ENCODE measurements around the gene MEGF9. TPM values are rescaled to one million over a fixed set of nuclear protein-coding genes. Genes with fewer than 3 reads are reported as not detected.
"Not testable (repeated sequence)": the region's sequence is repeated elsewhere in the genome, so short reads cannot be mapped to it uniquely, and the experiment has no call there.

Gene MEGF9
- total RNA-seq, 1 donor from 2014 or later = 8.2 TPM

GRCh38 chr9:120640380-120640779, 73.9 kb downstream of the MEGF9 start:
- intact Hi-C loops (cut with DNase I) = no loop called here

GRCh38 chr9:120637919-120638318, 76.4 kb downstream of the MEGF9 start:
- DNase-seq (ENCODE audit: low spot score) = no peak
- intact Hi-C loops (cut with DNase I) = no loop called here

More at GRCh38 chr9:120640380-120640779, 73.9 kb downstream of the MEGF9 start:
- DNase-seq (ENCODE audit: low spot score) = no peak

GRCh38 chr9:120636194-120636957, 77.9 kb downstream of the MEGF9 start:
- DNase-seq (ENCODE audit: low spot score) = no peak
- intact Hi-C loops (cut with DNase I) = no loop called here

GRCh38 chr9:120635011-120635410, 79.3 kb downstream of the MEGF9 start:
- intact Hi-C loops (cut with DNase I) = no loop called here
- DNase-seq (ENCODE audit: low spot score) = no peak

GRCh38 chr9:120630333-120630732, 83.9 kb downstream of the MEGF9 start:
- intact Hi-C loops (cut with DNase I) = no loop called here
- no peak for DNase-seq (ENCODE audit: low spot score)

GRCh38 chr9:120628925-120629497, 85.3 kb downstream of the MEGF9 start:
- intact Hi-C loops (cut with DNase I); DNase-seq (ENCODE audit: low spot score): not testable (repeated sequence)

- intact Hi-C loops (cut with DNase I) = no loop called here
- no peak for DNase-seq (ENCODE audit: low spot score)
Measured at GRCh38 chr9:120628207-120628924, 85.9 kb downstream of the MEGF9 start.

GRCh38 chr9:120627073-120627472, 87.2 kb downstream of the MEGF9 start:
- intact Hi-C loops (cut with DNase I) = no loop called here
- no peak for DNase-seq (ENCODE audit: low spot score)

GRCh38 chr9:120626512-120626911, 87.8 kb downstream of the MEGF9 start:
- no peak for DNase-seq (ENCODE audit: low spot score)
- intact Hi-C loops (cut with DNase I) = no loop called here

- intact Hi-C loops (cut with DNase I) = no loop called here
- no peak for DNase-seq (ENCODE audit: low spot score)
Measured at GRCh38 chr9:120625222-120625621, 89.0 kb downstream of the MEGF9 start.

GRCh38 chr9:120622790-120623189, 91.5 kb downstream of the MEGF9 start:
- DNase-seq (ENCODE audit: low spot score) = no peak
- intact Hi-C loops (cut with DNase I) = no loop called here

- intact Hi-C loops (cut with DNase I) = no loop called here
- DNase-seq (ENCODE audit: low spot score) = no peak
Measured at GRCh38 chr9:120621941-120622340, 92.3 kb downstream of the MEGF9 start.

- DNase-seq (ENCODE audit: low spot score) = no peak
- intact Hi-C loops (cut with DNase I) = no loop called here
Measured at GRCh38 chr9:120619751-120620655, 94.3 kb downstream of the MEGF9 start.

GRCh38 chr9:120616966-120617935, 97.0 kb downstream of the MEGF9 start:
- DNase-seq (ENCODE audit: low spot score) = no peak
- intact Hi-C loops (cut with DNase I) = no loop called here

GRCh38 chr9:120612218-120612617, 102.1 kb downstream of the MEGF9 start:
- no peak for DNase-seq (ENCODE audit: low spot score)
- intact Hi-C loops (cut with DNase I) = no loop called here

GRCh38 chr9:120611690-120612068, 102.6 kb downstream of the MEGF9 start:
- intact Hi-C loops (cut with DNase I) = no loop called here
- no peak for DNase-seq (ENCODE audit: low spot score)

GRCh38 chr9:120610975-120611689, 103.1 kb downstream of the MEGF9 start:
- intact Hi-C loops (cut with DNase I) = no loop called here
- no peak for DNase-seq (ENCODE audit: low spot score)

- intact Hi-C loops (cut with DNase I) = no loop called here
- no peak for DNase-seq (ENCODE audit: low spot score)
Measured at GRCh38 chr9:120609636-120610035, 104.6 kb downstream of the MEGF9 start.
